ENCODE results near the gene TENT4A.

The TENT4A gene

DNA sequence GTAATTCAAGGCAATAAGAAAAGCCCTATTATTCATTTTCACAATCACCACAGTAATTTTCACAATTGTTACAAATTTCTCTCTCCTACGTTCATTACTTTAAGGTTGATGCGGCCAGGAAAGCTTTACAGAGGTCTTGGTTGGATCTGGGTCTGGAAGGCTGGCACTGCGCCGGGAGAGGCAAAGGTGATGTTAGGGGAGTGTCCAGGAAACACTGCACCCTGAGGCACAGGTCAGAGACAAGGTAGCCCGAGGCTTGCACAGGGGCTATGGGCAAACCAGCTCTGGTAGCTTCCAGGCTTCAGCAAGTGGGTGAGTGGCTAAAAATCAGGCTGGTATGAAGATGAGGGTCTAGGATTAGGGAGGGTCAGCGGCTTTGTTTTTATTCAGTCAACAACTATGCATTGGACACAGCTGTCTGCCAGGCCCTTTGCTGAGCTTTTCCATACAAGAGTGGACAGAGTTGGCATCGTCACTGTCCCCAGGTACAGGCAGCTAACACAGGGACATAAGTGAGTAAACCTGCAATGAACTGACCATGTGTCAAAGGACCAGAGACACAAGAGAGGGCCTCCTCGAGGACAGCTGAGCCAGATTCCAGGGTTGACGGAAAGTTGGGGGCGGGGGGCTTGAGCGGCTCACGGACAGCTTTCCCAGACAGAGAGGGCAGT lies 12.4 kb upstream of the TENT4A start:
- DNase-seq = no peak

DNA sequence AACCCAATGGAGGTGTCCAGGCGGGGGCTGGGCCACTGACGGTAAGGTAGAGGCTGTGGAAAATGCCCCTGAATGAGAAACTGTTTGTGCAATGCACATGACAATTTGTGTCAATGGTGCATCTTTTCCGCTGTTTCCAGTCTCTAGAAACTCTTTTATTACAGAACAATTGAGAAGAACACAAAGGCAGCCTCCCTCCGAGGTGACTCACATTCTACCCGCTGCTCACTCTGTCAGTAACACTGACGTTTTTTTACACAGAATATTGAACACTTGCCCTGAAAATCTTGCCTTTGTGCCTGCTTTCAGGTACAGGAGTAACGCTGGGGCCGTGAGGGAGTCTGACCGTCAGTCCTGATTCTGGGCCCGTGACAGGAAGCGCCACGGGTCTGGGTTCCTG lies 11.7 kb upstream of the TENT4A start:
- DNase-seq = no peak

DNA sequence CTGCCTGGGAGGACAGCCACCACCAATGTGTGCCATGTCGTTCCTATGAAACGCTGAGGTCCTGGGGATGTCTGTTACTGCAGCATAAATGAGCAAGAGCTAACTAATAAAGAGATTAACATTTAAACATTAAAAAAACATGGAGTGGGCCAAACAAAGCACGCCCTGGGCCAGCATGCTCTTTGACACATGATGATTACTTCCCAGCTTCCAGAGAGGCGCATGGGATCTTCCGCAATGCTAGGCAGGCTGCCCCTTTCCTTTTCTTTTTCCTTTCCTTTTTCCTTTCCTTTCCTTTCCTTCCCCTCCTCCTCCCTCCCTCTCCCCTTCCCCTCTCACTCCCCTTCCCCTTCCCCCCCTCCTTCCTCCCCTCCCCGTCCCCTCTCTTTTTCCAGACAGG lies 10.6 kb upstream of the TENT4A start:
- no peak for DNase-seq

DNA sequence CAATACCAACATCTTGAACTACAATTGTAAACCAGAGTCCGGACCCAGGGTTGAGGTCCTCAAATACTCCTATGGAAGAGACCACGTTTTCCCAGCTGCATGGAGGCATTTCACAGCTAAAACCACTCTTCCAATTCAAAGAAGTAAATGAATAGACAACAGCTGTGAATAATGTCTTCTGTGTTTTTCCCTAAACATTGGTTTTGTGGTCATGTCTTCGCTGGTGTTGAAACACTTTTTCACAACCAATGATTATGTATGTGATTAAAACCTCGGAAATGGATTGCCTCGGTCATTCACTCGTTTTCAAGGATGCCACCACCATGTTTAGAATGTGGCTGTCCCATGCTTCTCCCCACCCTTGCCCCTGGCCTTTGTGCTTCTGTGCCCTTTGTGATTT lies 9.4 kb upstream of the TENT4A start:
- DNase-seq = no peak

DNA sequence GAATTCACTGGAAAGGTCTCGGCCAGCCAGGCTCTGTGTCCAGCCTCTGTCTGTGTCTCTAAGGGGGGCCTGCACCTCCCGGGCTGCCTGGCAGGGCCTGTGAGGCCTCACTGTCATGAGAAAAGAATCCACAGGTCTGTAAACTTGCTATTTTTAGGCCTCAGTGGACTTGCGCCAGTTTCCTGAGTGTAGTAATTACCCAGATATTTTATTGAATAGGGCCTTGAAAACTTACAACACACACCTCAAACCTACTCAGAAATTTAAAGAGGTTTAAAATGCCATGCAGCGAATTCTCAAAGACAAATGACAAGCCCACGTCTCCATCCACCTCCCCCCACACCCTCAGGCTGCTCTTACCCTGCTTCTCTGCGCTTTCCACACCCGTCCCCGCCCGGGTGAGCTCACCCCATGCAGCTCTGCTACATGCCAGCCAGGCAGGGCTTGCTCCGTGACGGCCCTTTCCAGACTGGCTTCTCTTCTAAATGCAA lies 8.8 kb upstream of the TENT4A start:
- DNase-seq = no peak

DNA sequence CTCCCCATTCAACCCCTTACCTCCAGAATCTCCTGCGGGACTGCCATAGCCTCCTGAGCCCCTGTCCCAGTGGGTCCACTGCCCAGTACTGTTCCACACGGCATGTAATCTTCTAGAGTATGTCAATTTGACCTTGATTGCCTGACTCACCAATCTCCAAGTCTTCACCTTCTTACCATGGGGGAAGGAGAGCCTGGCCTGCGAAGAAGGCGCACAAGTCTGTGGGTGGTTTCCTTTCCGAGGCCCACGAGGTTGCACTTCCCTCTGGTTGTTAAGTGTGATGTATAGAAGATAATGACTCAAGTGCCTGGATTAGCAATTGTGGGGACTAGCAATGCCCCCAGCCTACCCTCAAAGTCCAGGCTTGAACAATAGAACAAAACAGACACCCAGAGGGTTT lies 8.1 kb upstream of the TENT4A start:
- peak; percentile 37 for DNase-seq

DNA sequence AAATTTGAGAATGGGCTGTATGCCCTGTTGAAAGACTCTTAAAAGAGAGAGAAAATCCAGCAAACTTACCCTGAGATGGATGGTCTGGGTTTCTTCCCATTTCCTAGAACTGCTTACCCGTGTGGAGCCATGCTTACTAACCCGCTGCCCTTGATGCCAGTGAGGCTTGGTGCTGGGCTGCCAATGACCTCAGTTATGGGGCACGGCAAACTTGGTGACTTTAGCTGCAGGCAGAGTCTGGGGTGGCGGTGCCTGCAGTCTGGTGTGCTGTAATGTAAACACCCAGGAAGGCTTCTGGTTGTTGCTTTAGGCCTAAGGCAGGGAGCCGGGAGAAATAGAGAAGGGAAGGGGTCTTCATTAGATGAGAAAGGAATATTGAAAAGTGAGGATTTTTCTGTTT lies 7.3 kb upstream of the TENT4A start:
- no peak for DNase-seq

DNA sequence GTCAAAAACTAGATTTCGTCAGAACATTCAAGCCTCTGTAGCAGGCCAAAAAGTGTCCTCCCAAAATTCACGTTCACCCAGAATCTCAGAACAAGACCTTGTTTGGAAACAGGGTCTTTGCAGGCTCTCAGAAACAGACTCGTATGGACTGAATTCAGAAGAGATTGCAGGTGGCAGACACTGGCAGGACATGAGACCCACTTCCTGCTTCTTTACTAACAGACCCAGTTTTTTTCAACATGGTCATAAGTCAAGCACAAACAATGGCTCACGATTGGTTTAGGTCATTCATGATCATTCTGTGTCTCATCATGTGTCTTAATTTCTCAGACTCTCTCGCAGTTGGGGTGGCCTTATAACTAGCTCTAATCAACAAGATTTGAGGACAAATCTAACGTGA lies 5.4 kb upstream of the TENT4A start:
- no peak for DNase-seq

DNA sequence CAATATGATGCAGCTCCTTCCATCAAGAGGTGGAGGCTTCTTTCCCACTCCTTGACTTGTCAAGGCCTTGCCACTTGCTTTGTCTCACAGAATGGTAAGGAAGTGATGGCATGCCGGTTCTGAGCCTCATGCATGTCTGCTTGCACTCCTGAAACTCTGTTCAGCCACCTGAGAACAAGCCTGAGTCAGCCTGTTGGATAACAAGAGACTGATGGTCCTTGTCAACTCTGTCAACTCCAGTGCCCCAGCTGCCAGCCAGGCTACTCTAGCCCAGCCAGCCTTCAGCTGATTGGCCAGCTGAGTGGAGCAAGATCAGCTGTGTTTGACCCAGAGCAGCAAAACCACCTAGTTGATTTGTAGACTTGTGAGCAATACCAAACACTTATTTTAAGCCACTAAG lies 4.4 kb upstream of the TENT4A start:
- DNase-seq = no peak

DNA sequence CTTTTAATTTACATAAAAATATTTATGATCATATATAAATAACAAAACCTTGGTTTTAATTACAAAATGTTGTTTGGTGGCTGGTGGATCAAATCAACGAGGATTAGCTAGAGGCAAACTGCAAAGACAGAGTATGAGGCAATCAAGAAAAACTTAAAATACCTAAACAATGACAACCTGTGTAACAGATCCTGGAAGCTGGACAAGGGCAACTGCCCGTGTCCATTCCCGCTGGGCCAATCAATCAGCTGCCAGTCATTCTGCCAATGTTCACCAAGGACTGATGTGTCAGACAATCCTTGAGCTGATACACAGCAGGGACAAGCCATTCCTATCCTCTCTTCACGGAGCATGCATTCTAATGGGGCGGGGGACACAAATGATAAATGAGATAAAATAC lies 3.2 kb upstream of the TENT4A start:
- no peak for DNase-seq

DNA sequence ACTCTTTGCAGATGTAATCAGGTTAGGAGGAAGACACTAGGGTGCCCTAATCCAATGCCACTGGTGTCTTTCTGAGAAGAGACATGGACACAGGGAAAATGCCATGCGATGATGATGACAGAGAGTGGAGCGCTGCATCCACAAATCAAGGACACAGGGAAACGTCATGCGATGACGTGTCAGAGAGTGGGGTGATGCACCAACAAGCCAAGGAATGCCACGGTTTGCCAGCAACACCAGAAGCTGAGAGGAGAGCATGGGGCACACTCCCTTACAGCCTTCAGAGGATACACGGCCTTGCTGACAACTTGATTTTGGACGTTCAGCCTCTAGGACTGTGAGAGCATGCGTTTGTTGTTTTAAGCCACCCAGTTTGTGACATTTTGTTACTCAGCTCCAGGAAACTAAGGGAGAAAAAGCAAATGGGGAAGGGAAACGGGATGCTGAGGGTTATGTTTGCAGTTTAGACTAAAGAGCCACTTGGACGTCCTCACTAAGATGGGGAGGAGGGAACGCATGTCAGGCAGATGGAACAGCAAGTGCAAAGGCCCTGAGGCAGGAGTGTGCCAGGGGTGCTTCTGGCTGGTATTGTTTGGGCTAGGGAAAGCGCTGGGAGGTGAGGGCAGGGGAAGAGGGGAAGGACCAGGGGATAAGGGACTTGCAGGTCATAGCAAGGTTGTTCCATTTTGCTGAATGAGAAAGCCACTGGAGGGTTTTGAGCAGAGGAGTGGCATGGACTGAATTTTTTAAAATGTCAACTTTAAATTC lies 2.5 kb upstream of the TENT4A start:
- no peak for DNase-seq

DNA sequence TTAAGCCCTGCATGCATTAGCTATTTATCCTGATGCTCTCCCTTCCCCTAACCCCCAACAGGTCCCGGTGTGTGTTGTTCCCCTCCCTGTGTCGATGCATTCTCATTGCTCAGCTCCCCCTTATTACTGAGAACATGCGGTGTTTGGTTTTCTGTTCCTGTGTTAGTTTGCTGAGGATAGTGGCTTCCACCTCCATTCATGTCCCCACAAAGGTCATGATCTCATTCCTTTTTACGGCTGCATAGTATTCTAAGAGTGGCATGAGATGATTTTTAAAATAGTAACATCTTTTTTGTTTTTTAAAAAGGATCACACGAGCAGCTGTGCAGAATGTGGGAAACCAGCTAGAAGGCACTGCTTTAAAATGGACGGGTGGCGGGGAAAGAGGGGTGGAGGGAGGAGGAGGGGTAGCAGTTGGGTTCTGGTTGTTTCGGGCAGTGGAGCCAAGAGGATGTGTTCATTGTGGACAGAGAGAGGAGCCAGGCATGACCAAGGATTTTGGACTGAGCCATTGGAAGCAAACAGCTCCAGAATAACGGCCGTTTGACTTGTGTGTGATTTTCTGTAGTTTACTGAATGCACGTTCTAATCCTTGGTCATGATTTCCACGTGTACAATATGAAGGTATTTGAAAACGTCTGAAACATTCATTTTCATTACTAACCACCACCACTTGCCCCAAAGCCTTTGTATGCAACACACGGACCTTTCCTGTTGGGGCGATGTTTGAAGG lies 1.7 kb upstream of the TENT4A start:
- DNase-seq = no peak

DNA sequence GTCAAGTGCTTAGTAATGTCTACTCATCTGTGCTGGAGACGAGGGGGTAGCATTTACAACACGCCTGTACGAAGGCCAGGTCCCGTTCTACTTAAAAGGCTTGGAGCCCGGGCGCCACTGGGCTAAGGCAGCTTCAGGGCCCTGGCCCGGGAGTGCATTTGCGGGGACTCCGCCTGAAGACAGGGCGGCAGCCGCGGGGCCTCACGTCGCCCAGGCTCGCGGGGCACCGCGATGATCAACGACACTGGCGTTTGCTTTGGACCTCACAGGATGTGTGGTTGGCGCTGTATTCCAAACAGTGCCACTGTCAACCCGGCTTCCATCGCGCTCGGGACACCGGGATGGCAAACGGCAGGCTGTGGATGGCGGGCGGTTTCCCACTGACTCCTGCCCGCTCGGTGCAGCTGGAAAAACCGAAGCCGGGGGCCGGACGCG lies 1.1 kb upstream of the TENT4A start:
- peak; percentile 59 for DNase-seq

DNA sequence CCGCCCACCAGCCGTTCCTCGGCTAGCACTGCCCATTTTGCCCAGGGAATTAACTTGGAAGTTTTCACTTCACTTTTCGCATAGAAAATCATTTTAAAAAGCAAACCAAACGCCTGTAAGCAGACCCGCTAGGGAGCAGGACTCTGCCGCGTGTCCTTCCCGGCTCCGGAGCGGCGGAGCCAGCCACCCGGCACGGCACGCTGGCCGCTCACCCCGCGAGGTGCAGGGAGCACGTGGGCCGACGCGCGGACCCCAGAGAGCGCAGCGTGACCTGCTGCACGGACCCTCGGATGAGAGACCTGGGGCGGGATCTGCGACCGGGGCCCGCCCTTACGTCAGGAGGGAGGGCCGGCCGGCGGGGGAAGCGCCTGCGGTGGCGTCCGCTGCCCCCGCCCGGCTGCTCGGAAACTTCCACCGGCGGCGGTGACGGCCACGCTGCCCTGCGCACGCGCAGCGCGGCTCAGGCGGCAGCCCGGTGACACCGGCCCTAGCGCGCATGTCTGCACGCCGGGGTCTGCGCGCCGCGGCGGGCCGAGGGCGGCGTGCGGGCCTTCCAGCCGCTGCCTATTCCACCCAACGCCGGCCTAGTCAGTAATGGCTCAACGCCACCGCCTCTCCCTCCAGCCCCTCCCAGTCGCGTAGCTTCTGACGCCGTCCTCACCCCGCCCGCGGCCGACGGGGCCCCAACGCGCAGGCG lies 507 bp upstream of the TENT4A start:
- DNase-seq = peak; percentile 97

DNA sequence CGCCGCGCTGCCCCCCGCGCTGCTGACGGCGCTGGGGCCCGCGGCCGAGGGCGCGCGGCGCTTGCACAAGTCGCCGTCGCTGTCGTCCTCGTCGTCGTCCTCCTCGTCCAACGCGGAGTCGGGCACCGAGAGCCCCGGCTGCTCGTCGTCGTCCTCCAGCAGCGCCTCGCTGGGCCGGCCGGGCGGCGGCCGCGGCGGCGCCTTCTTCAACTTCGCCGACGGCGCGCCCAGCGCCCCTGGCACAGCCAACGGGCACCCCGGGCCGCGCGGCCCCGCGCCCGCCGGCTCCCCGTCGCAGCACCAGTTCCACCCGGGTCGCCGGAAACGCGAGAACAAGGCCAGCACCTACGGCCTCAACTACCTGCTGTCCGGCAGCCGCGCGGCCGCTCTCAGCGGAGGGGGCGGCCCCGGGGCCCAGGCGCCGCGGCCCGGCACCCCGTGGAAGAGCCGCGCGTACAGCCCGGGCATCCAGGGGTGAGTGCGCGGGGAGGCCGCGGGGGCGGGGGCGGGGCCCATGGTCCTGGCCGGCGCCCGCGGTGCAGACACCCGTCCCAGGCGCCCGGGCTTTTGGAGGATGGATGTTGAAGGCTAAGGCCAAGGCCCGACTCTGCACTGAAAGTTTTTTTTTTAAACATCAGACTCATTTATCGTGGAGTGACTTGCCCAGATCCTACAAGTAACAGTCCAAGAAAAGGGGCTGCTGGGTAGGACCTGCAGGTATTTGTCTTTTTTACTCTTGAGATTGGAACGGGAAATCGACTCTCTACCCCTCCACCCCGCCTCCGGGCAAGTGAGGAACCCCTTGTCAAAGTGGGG lies 1.2 kb downstream of the TENT4A start:
- DNase-seq = peak; percentile 35

DNA sequence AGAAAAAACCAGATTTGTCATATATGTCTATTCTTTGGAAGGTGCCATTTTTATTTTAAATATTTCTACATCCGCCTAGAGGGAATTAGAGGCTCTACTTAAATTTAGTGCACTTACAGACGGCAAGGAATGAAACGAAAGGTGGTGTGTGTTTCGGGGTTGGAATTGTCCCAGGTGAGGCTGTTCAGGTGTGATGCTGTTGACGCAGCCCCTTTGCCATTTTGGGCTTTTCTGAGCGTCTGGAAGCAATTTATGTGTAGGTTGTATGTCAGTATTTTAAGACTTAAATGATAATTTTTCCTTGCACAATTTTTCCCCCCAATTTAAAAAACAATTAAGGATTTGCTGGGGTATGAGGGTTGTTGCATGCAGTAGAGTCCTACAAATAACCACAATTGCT lies 2.0 kb downstream of the TENT4A start:
- no peak for DNase-seq

DNA sequence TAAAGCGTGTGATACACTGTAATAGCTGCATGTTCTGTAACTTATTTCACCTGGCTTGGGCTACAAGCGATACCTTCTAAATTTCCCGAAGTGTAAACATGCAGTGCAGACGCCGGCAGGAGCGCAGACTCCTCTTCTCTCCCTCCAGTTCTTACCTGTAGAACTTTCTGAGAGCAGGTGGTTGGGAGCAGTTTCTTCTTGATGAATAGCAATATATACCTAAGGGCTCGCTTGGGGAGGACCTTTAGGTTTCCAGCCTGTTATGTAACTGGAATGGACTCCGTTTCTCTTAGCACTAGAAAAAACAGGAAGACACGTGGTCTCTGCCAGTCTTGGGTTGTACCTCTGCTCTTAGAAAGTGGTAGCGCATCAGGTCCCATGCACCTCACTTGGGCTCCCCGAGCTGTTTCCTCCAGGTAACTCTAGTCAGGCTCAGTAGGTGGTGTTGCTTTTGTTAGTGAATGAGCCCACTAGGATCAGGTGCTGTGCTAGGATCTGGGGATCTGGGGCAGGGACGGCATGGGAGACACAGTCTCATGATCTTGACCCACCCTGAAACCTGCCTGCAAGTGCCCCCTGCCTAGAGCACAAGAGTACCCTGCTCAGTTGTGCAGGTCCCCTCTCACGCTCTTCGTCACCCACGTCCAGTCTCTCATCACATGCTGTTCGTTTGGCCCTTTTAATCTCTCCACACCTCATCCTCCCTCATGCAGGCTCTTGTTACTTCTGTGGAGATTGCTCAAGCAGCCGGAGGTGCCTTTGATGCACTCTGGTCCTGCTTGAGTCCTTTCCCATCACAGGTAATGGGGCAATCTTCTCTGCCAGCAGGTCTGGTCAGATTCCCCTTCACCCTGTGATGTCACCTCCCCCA lies 2.8 kb downstream of the TENT4A start:
- no peak for DNase-seq

DNA sequence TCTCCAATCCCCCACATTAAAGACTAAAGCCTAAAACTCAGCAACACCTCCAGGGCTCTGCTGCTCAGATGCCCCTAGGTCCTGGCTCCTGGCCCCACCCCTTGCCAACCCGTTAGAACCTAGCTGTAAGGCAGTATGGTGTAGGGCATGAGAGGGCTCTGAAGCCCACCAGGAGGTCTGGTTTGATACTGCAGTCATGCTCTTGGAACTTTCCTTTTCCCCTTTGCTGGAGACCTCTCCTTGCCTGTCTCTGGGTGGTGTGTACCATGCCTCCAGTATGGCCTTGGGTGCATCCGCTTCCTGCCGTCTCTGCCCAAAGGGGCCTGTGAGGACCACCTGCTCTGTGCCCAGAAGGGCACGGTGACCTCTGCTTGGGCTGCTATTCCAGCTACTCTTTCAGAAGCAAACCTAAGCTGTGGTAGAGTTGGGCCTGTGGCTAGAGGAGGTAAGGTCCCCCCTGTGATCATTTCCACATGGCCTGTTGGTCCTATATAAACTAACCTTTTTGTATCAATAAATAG lies 3.5 kb downstream of the TENT4A start:
- no peak for DNase-seq

DNA sequence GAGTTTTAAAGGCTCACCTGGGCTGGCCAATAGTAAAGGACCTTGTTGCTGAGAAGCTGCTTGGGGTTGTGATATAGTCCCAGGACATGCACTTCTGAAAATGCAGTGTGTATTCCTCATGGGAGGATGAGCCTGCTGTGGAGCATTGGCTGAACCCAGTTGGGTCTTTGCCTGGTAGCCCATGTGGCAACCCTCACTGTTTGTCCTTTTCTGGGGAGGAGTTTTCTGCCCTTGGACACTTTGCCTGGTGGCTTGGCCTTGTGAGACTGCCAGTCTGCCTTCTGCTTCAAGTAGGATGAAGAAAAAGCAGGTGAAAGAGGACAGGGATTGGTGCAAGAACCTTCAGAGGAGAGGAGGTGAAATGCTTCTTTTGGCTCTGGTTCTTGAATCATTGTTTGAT lies 4.0 kb downstream of the TENT4A start:
- DNase-seq = no peak

DNA sequence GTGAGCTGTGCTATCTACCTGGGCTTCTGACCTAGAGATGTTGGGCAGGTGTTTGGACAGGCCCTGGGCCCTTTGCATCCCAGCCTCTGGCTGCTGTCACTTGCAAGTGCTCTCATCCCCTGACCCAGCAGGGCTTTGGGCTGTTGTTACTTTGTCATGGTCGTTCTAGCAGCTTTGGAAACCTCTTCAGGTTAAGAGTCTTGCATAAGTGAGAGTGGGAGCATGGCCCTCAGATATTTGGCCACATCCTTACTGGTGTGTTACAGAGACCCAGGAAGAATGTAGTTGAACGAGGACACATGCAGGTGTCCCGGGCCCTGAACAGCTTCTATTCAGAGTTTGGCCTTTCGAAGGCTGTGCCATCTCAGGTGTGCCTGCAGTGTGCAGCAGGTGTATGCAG lies 4.5 kb downstream of the TENT4A start:
- no peak for DNase-seq

DNA sequence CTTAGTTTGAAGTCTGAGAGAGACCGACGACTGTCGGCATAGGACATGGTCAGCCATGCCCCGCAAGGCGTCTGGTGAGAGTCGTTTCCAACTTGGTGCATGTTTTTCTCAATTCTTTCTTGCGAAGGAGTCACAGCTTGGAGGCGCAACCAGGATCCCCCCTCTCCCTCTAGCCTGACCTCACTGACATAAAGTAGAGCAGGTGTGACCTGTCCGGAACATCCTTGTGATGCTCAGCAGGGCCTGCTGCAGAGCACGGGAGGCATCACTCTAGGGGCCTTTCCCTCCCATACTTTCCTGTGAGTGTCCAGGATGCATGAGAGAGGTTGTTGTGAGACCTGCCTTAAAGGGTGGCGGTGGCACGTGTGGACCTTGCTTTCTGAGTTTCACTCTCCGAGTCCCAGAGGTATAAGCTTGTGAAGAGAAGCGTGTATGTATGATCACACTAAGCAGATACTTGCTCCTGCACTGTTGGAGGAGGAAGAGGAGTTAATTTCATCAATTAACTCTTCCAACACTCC lies 5.0 kb downstream of the TENT4A start:
- no peak for DNase-seq
